ENCODE measurements around the gene SSX5.
"Not testable (repeated sequence)": the region's sequence is repeated elsewhere in the genome, so short reads cannot be mapped to it uniquely, and the experiment has no call there.

SSX5 gene

GRCh38 chrX:48196745-48197201, at the start of gene SSX5:
TSS of gene SSX5 (minus strand) at chrX:48196795. CDS start at chrX:48195358, 1,437 bp downstream.
- Histone ChIP-seq H3K4me1 (ENCODE audit: insufficient read depth, low read length) (no peaks in the 10 kb centered on the region), H3K27me3 (ENCODE audit: insufficient read depth, low read length) (no peaks in the 10 kb centered on the region), H3K36me3 (ENCODE audit: insufficient read depth, low read depth, low read length) (no peaks in the 10 kb centered on the region), H3K9me3 (ENCODE audit: insufficient read depth, low read depth, low read length) (no peaks in the 10 kb centered on the region), H3K4me3 (ENCODE audit: low read length) (no peak within 1 kb of the TSS), H3K27ac (ENCODE audit: low read length) (no peak within 1 kb of the TSS), H3K9ac (ENCODE audit: low read depth, low read length) (no peak within 1 kb of the TSS)

- H3K4me3 ChIP-seq (ENCODE audit: low read length); H3K27ac ChIP-seq (ENCODE audit: low read length); H3K9ac ChIP-seq (ENCODE audit: low read depth, low read length); H3K9me3 ChIP-seq (ENCODE audit: insufficient read depth, low read depth, low read length); H3K27me3 ChIP-seq (ENCODE audit: insufficient read depth, low read length); H3K4me1 ChIP-seq (ENCODE audit: insufficient read depth, low read length); H3K36me3 ChIP-seq (ENCODE audit: insufficient read depth, low read depth, low read length): not testable (repeated sequence)
Observed at GRCh38 chrX:48224196-48224595, 27.6 kb upstream of the SSX5 start.

- H3K36me3 ChIP-seq (ENCODE audit: insufficient read depth, low read depth, low read length); H3K4me3 ChIP-seq (ENCODE audit: low read length); H3K9ac ChIP-seq (ENCODE audit: low read depth, low read length); H3K27ac ChIP-seq (ENCODE audit: low read length); H3K4me1 ChIP-seq (ENCODE audit: insufficient read depth, low read length); H3K9me3 ChIP-seq (ENCODE audit: insufficient read depth, low read depth, low read length); H3K27me3 ChIP-seq (ENCODE audit: insufficient read depth, low read length): not testable (repeated sequence)
Observed at GRCh38 chrX:48214341-48214740, 17.7 kb upstream of the SSX5 start.

- not testable (repeated sequence) for H3K27me3 ChIP-seq (ENCODE audit: insufficient read depth, low read length); H3K4me1 ChIP-seq (ENCODE audit: insufficient read depth, low read length); H3K27ac ChIP-seq (ENCODE audit: low read length); H3K36me3 ChIP-seq (ENCODE audit: insufficient read depth, low read depth, low read length); H3K9me3 ChIP-seq (ENCODE audit: insufficient read depth, low read depth, low read length); H3K9ac ChIP-seq (ENCODE audit: low read depth, low read length); H3K4me3 ChIP-seq (ENCODE audit: low read length)
Observed at GRCh38 chrX:48190024-48190423, 6.6 kb downstream of the SSX5 start.

- not testable (repeated sequence) for H3K9ac ChIP-seq (ENCODE audit: low read depth, low read length)
Observed at GRCh38 chrX:48181882-48182281, 14.7 kb downstream of the SSX5 start.

GRCh38 chrX:48180811-48181210, 15.8 kb downstream of the SSX5 start:
- Histone ChIP-seq H3K27ac (ENCODE audit: low read length) (no peak overlapping the region), H3K27me3 (ENCODE audit: insufficient read depth, low read length) (no peaks in the 10 kb centered on the region), H3K4me3 (ENCODE audit: low read length) (no peak overlapping the region), H3K9me3 (ENCODE audit: insufficient read depth, low read depth, low read length) (no peaks in the 10 kb centered on the region), H3K9ac (ENCODE audit: low read depth, low read length) (no peak overlapping the region), H3K4me1 (ENCODE audit: insufficient read depth, low read length) (no peaks in the 10 kb centered on the region), H3K36me3 (ENCODE audit: insufficient read depth, low read depth, low read length) (no peaks in the 10 kb centered on the region)

More at GRCh38 chrX:48181882-48182281, 14.7 kb downstream of the SSX5 start:
- H3K27ac ChIP-seq (ENCODE audit: low read length); H3K9me3 ChIP-seq (ENCODE audit: insufficient read depth, low read depth, low read length); H3K4me1 ChIP-seq (ENCODE audit: insufficient read depth, low read length); H3K36me3 ChIP-seq (ENCODE audit: insufficient read depth, low read depth, low read length); H3K4me3 ChIP-seq (ENCODE audit: low read length); H3K27me3 ChIP-seq (ENCODE audit: insufficient read depth, low read length): not testable (repeated sequence)

- Histone ChIP-seq H3K9ac (ENCODE audit: low read depth, low read length) (no peak overlapping the region), H3K4me3 (ENCODE audit: low read length) (no peak overlapping the region), H3K27me3 (ENCODE audit: insufficient read depth, low read length) (no peaks in the 10 kb centered on the region), H3K36me3 (ENCODE audit: insufficient read depth, low read depth, low read length) (no peaks in the 10 kb centered on the region), H3K4me1 (ENCODE audit: insufficient read depth, low read length) (no peaks in the 10 kb centered on the region), H3K9me3 (ENCODE audit: insufficient read depth, low read depth, low read length) (no peaks in the 10 kb centered on the region), H3K27ac (ENCODE audit: low read length) (no peak overlapping the region)
Observed at GRCh38 chrX:48179691-48180090, 16.9 kb downstream of the SSX5 start.

GRCh38 chrX:48166322-48166721, 30.3 kb downstream of the SSX5 start:
- not testable (repeated sequence) for H3K4me1 ChIP-seq (ENCODE audit: insufficient read depth, low read length); H3K4me3 ChIP-seq (ENCODE audit: low read length); H3K36me3 ChIP-seq (ENCODE audit: insufficient read depth, low read depth, low read length); H3K27ac ChIP-seq (ENCODE audit: low read length); H3K27me3 ChIP-seq (ENCODE audit: insufficient read depth, low read length); H3K9ac ChIP-seq (ENCODE audit: low read depth, low read length); H3K9me3 ChIP-seq (ENCODE audit: insufficient read depth, low read depth, low read length)

GRCh38 chrX:48165241-48165640, 31.4 kb downstream of the SSX5 start:
- Histone ChIP-seq H3K27ac (ENCODE audit: low read length) (no peak overlapping the region), H3K36me3 (ENCODE audit: insufficient read depth, low read depth, low read length) (no peaks in the 10 kb centered on the region), H3K27me3 (ENCODE audit: insufficient read depth, low read length) (no peaks in the 10 kb centered on the region), H3K9ac (ENCODE audit: low read depth, low read length) (no peak overlapping the region), H3K4me1 (ENCODE audit: insufficient read depth, low read length) (no peaks in the 10 kb centered on the region), H3K9me3 (ENCODE audit: insufficient read depth, low read depth, low read length) (no peaks in the 10 kb centered on the region), H3K4me3 (ENCODE audit: low read length) (no peak overlapping the region)

- no peaks in the 10 kb centered on the region for H3K9me3 ChIP-seq (ENCODE audit: insufficient read depth, low read depth, low read length)
- H3K27me3 ChIP-seq (ENCODE audit: insufficient read depth, low read length) = no peaks in the 10 kb centered on the region
- no peak overlapping the region for H3K27ac ChIP-seq (ENCODE audit: low read length)
- H3K9ac ChIP-seq (ENCODE audit: low read depth, low read length) = no peak overlapping the region
- H3K4me3 ChIP-seq (ENCODE audit: low read length) = no peak overlapping the region
- H3K4me1 ChIP-seq (ENCODE audit: insufficient read depth, low read length) = no peaks in the 10 kb centered on the region
- no peaks in the 10 kb centered on the region for H3K36me3 ChIP-seq (ENCODE audit: insufficient read depth, low read depth, low read length)
Observed at GRCh38 chrX:48156014-48156413, 40.6 kb downstream of the SSX5 start.

- Histone ChIP-seq H3K36me3 (ENCODE audit: insufficient read depth, low read depth, low read length) (no peaks in the 10 kb centered on the region), H3K4me3 (ENCODE audit: low read length) (no peak overlapping the region), H3K27me3 (ENCODE audit: insufficient read depth, low read length) (no peaks in the 10 kb centered on the region), H3K27ac (ENCODE audit: low read length) (no peak overlapping the region), H3K4me1 (ENCODE audit: insufficient read depth, low read length) (no peaks in the 10 kb centered on the region), H3K9me3 (ENCODE audit: insufficient read depth, low read depth, low read length) (no peaks in the 10 kb centered on the region), H3K9ac (ENCODE audit: low read depth, low read length) (no peak overlapping the region)
Observed at GRCh38 chrX:48154796-48155195, 41.8 kb downstream of the SSX5 start.

GRCh38 chrX:48153769-48154168, 42.8 kb downstream of the SSX5 start:
- no peaks in the 10 kb centered on the region for H3K4me1 ChIP-seq (ENCODE audit: insufficient read depth, low read length)
- H3K27me3 ChIP-seq (ENCODE audit: insufficient read depth, low read length) = no peaks in the 10 kb centered on the region
- no peaks in the 10 kb centered on the region for H3K36me3 ChIP-seq (ENCODE audit: insufficient read depth, low read depth, low read length)
- H3K4me3 ChIP-seq (ENCODE audit: low read length) = no peak overlapping the region
- H3K9me3 ChIP-seq (ENCODE audit: insufficient read depth, low read depth, low read length) = no peaks in the 10 kb centered on the region
- H3K9ac ChIP-seq (ENCODE audit: low read depth, low read length) = no peak overlapping the region
- H3K27ac ChIP-seq (ENCODE audit: low read length) = no peak overlapping the region

- H3K27me3 ChIP-seq (ENCODE audit: insufficient read depth, low read length); H3K36me3 ChIP-seq (ENCODE audit: insufficient read depth, low read depth, low read length); H3K9me3 ChIP-seq (ENCODE audit: insufficient read depth, low read depth, low read length); H3K4me1 ChIP-seq (ENCODE audit: insufficient read depth, low read length); H3K27ac ChIP-seq (ENCODE audit: low read length); H3K4me3 ChIP-seq (ENCODE audit: low read length); H3K9ac ChIP-seq (ENCODE audit: low read depth, low read length): not testable (repeated sequence)
Observed at GRCh38 chrX:48142697-48143096, 53.9 kb downstream of the SSX5 start.

Data from iPS-20b (cell line).